H1 (cell line): ENCODE data around the gene HACL1. TPM values are rescaled to one million over a fixed set of nuclear protein-coding genes. Genes with fewer than 3 reads are reported as not detected.

Source experiments
- CTCF ChIA-PET: fragments of 300-600 bp; sonication (Branson Sonifier 250); formaldehyde crosslinking; loops from one replicate; lab custom pipeline; 2021; ENCODE audit not compliant: partially characterized antibody; lab: Charles Lee
- POLR2A ChIA-PET: fragments of 300-600 bp; sonication (Branson Sonifier 250); formaldehyde crosslinking; loops from one replicate; lab custom pipeline; 2021; ENCODE audit warnings: inconsistent platforms; ENCODE audit not compliant: partially characterized antibody; lab: Charles Lee
- DNase-seq, 2 experiments: peaks; one replicate each; pipeline versions ENCODE4 v3.0.0 to v3.0.0-alpha.2; 2010 to 2022; ENCODE audit warnings: low spot score in 2 of 2, low read depth in 1 of 2, mixed read lengths in 1 of 2
- FAIRE-seq: peaks from 2 replicates; lab custom pipeline; 2011; peaks lifted over from hg19 to GRCh38; lab: Jason Lieb, UNC
- H2AFZ ChIP-seq: 2 replicates; pipeline ENCODE4 v1.8.1; 2012; ENCODE audit warnings: low read length, inconsistent platforms
- H2AK5ac ChIP-seq: 2 replicates; pipeline ENCODE4 v1.6.1; 2013; ENCODE audit warnings: low read depth, low read length
- H2BK120ac ChIP-seq: replicated peaks from 2 replicates; pipeline ENCODE3; 2013; ENCODE audit warnings: low read depth, low read length, inconsistent platforms
- H2BK12ac ChIP-seq: 2 replicates; pipeline ENCODE4 v1.6.1; 2013; ENCODE audit warnings: low read depth, low read length
- H2BK15ac ChIP-seq: 2 replicates; pipeline ENCODE4 v1.6.1; 2013; ENCODE audit warnings: low read length
- H2BK20ac ChIP-seq: 2 replicates; pipeline ENCODE4 v1.6.1; 2013; ENCODE audit warnings: low read length
- H2BK5ac ChIP-seq: 2 replicates; pipeline ENCODE4 v1.6.1; 2013; ENCODE audit warnings: low read depth, low read length
- H3K14ac ChIP-seq: 2 replicates; pipeline ENCODE4 v1.6.1; 2013; ENCODE audit warnings: inconsistent platforms; ENCODE audit not compliant: insufficient read length
- H3K18ac ChIP-seq: 2 replicates; pipeline ENCODE4 v1.6.1; 2013; ENCODE audit warnings: low read length; ENCODE audit errors: extremely low read depth
- H3K23ac ChIP-seq: 2 replicates; pipeline ENCODE4 v1.6.1; 2013; ENCODE audit warnings: inconsistent platforms; ENCODE audit not compliant: insufficient read length
- H3K23me2 ChIP-seq: 2 replicates; pipeline ENCODE4 v1.6.1; 2013; ENCODE audit warnings: low read depth, low read length
- H3K27ac ChIP-seq: 2 replicates; pipeline ENCODE4 v1.6.1; 2011; ENCODE audit warnings: low read depth, low read length, inconsistent platforms
- H3K27me3 ChIP-seq, 4 experiments: replicated peaks in 1 of 4; 1 replicate in 1 of 4; 2 replicates in 3 of 4; pipeline versions ENCODE4 v1.6.1 to v1.8.1; 2011 to 2013; ENCODE audit warnings: low read length in 3 of 4, mild to moderate bottlenecking in 3 of 4, inconsistent platforms in 2 of 4, mixed read lengths in 2 of 4, moderate library complexity in 1 of 4; ENCODE audit not compliant: control insufficient read depth in 3 of 4, insufficient read depth in 3 of 4; ENCODE audit errors: extremely low read depth in 1 of 4
- H3K36me3 ChIP-seq, 4 experiments: 2 replicates each; pipeline versions ENCODE4 v1.6.1 to v1.8.1; 2011 to 2013; ENCODE audit warnings: mild to moderate bottlenecking in 4 of 4, low read length in 3 of 4, moderate library complexity in 2 of 4, control low read depth in 1 of 4, inconsistent platforms in 1 of 4; ENCODE audit not compliant: insufficient read depth in 4 of 4, control insufficient read depth in 2 of 4
- H3K4ac ChIP-seq: replicated peaks from 2 replicates; pipeline ENCODE3; 2013; ENCODE audit warnings: low read length, low read depth, mixed read lengths, inconsistent platforms; ENCODE audit not compliant: insufficient read length
- H3K4me1 ChIP-seq, 4 experiments: replicated peaks in 1 of 4; 1 replicate in 1 of 4; 2 replicates in 3 of 4; pipeline versions ENCODE4 v1.6.1 to v1.8.1; 2011 to 2013; ENCODE audit warnings: low read length in 3 of 4, inconsistent platforms in 2 of 4, mixed read lengths in 1 of 4; ENCODE audit not compliant: insufficient read depth in 4 of 4, control insufficient read depth in 3 of 4
- H3K4me2 ChIP-seq, 2 experiments: 2 replicates each; pipeline versions ENCODE4 v1.6.1 to v1.8.1; 2011 to 2013; ENCODE audit warnings: low read depth in 2 of 2, low read length in 2 of 2, control low read depth in 1 of 2, inconsistent platforms in 1 of 2, mild to moderate bottlenecking in 1 of 2; ENCODE audit not compliant: insufficient read depth in 1 of 2
- H3K4me3 ChIP-seq, 4 experiments: fragments of 200-600, 300-600 bp in 1 of 4; sonication (generic), shearing (Covaris generic), sonication (Bioruptor Twin) in 1 of 4; 2 replicates each; pipeline versions ENCODE4 v1.5.1 to v1.8.1; 2011 to 2016; ENCODE audit warnings: low read length in 4 of 4, low read depth in 3 of 4, control low read depth in 2 of 4, inconsistent platforms in 2 of 4, mild to moderate bottlenecking in 2 of 4, mixed read lengths in 1 of 4, moderate library complexity in 1 of 4; ENCODE audit not compliant: insufficient read depth in 2 of 4; ENCODE audit errors: extremely low read depth in 1 of 4
- H3K56ac ChIP-seq: replicated peaks from 2 replicates; pipeline ENCODE3; 2013; ENCODE audit warnings: low read depth, mild to moderate bottlenecking, mixed read lengths, low read length, inconsistent platforms; ENCODE audit not compliant: insufficient read length
- H3K79me1 ChIP-seq: 2 replicates; pipeline ENCODE4 v1.6.1; 2013; ENCODE audit warnings: low read depth, low read length, control low read depth
- H3K79me2 ChIP-seq, 2 experiments: 2 replicates each; pipeline versions ENCODE4 v1.6.1 to v1.8.1; 2012 to 2013; ENCODE audit warnings: low read length in 2 of 2, mild to moderate bottlenecking in 2 of 2, inconsistent platforms in 1 of 2; ENCODE audit not compliant: insufficient read depth in 2 of 2, control insufficient read depth in 1 of 2
- H3K9ac ChIP-seq, 4 experiments: replicated peaks in 1 of 4; 1 replicate in 1 of 4; 2 replicates in 3 of 4; pipeline versions ENCODE4 v1.6.1 to v1.8.1; 2011 to 2013; ENCODE audit warnings: low read depth in 3 of 4, low read length in 3 of 4, control low read depth in 2 of 4, mild to moderate bottlenecking in 2 of 4, moderate library complexity in 2 of 4, inconsistent platforms in 1 of 4; ENCODE audit errors: extremely low read depth in 1 of 4
- H3K9me3 ChIP-seq, 2 experiments: 2 replicates each; pipeline versions ENCODE4 v1.6.1 to v1.8.1; 2012 to 2013; ENCODE audit warnings: mild to moderate bottlenecking in 2 of 2, moderate library complexity in 2 of 2, control low read depth in 1 of 2, inconsistent platforms in 1 of 2, low read depth in 1 of 2, low read length in 1 of 2, mixed read lengths in 1 of 2; ENCODE audit not compliant: insufficient read depth in 2 of 2
- H4K20me1 ChIP-seq, 2 experiments: replicated peaks in 1 of 2; 2 replicates each; pipeline versions ENCODE3 to v1.8.1; 2011 to 2013; ENCODE audit warnings: inconsistent platforms in 2 of 2, low read length in 2 of 2, mild to moderate bottlenecking in 1 of 2; ENCODE audit not compliant: insufficient read depth in 2 of 2, control insufficient read depth in 1 of 2
- H4K5ac ChIP-seq: 2 replicates; pipeline ENCODE4 v1.6.1; 2013; ENCODE audit warnings: low read length, low read depth, mixed read lengths, inconsistent platforms; ENCODE audit not compliant: insufficient read length
- H4K8ac ChIP-seq: 2 replicates; pipeline ENCODE4 v1.8.0; 2013; ENCODE audit warnings: mild to moderate bottlenecking, moderate library complexity, low read length, inconsistent platforms; ENCODE audit not compliant: insufficient read depth; ENCODE audit errors: extremely low read depth
- H4K91ac ChIP-seq: replicated peaks from 2 replicates; pipeline ENCODE3; 2013; ENCODE audit warnings: low read length, mixed read lengths, inconsistent platforms; ENCODE audit not compliant: insufficient read length
- BCL11A ChIP-seq, 2 experiments: IDR thresholded peaks; one replicate each; pipeline ENCODE4 v1.6.1; 2011; ENCODE audit warnings: low read depth in 2 of 2, low read length in 2 of 2, mild to moderate bottlenecking in 2 of 2
- BRCA1 ChIP-seq: IDR thresholded peaks from 2 replicates; pipeline ENCODE4 v1.6.1; 2012; ENCODE audit warnings: low read depth, low read length, improper control_type of control experiment
- CTBP2 ChIP-seq: IDR thresholded peaks from 2 replicates; pipeline ENCODE4 v1.7.0; 2011; ENCODE audit warnings: borderline replicate concordance, mild to moderate bottlenecking, moderate library complexity, mixed read lengths, low read length; ENCODE audit not compliant: insufficient read depth, insufficient read length
- NRF1 ChIP-seq: IDR thresholded peaks from 2 replicates; pipeline ENCODE4 v1.6.1; 2011; ENCODE audit warnings: mild to moderate bottlenecking, low read depth, low read length, improper control_type of control experiment
- RBBP5 ChIP-seq: IDR thresholded peaks from 2 replicates; pipeline ENCODE4 v1.7.1; 2012; ENCODE audit warnings: low read depth, mild to moderate bottlenecking, inconsistent platforms, low read length, moderate library complexity, borderline replicate concordance
- RFX5 ChIP-seq: IDR thresholded peaks from 2 replicates; pipeline ENCODE4 v1.6.1; 2011; ENCODE audit warnings: low read depth, low read length, improper control_type of control experiment, borderline replicate concordance
- RNF2 ChIP-seq: fragments of 200-900, 300-1000 bp; sonication (generic); IDR thresholded peaks from 2 replicates; pipeline ENCODE4 v1.7.1; 2016; ENCODE audit warnings: borderline replicate concordance, low read depth, mild to moderate bottlenecking, antibody characterized with exemption, low read length; ENCODE audit not compliant: poor library complexity, severe bottlenecking; ENCODE audit errors: missing control alignments
- WGBS, 2 experiments: shearing (Covaris generic) in 1 of 2; methylation state at CpG; one replicate each; pipeline versions ENCODE4 v1.1.6 to v1.1.7; 2013 to 2015; ENCODE audit warnings: low lambda C conversion rate in 2 of 2, mixed read lengths in 2 of 2, inconsistent platforms in 1 of 2, low coverage in 1 of 2, missing lambda C conversion rate in 1 of 2; ENCODE audit not compliant: insufficient replicate concordance in 2 of 2, insufficient coverage in 1 of 2, insufficient read length in 1 of 2; ENCODE audit errors: extremely low coverage in 1 of 2, missing lambda C conversion rate in 1 of 2; 5-methylcytosine and 5-hydroxymethylcytosine counted together
- polyA plus RNA-seq, 7 experiments: library from polyadenylated mRNA; depleted of rRNA in 3 of 7; stranded (reverse) in 5 of 7; unstranded in 2 of 7; fragments of >200 nt in 5 of 7; fragments of 200-250 nt in 2 of 7; gene quantifications; 1 replicate in 5 of 7; 2 replicates in 1 of 7; 4 replicates in 1 of 7; pipeline versions ENCODE4 v1.2.1 to v1.2.3, GENCODE V29; 2011 to 2013; ENCODE audit warnings: missing spikeins in 2 of 7, mixed read lengths in 2 of 7
- total RNA-seq: library from RNA; stranded (reverse); fragmentation: NEBNext Ultra II Directional; extraction: Animal tissue kit (Norgen Biotek cat#: 25700); gene quantifications from 2 replicates; pipeline ENCODE4 v1.2.1, GENCODE V29; 2021

Gene HACL1
- total and polyA plus RNA-seq, 2 of the 8 experiments (the other 6 are each of a cell fraction or from before 2014, with no cell fraction given) = 38.2 to 46.0 TPM

DNA sequence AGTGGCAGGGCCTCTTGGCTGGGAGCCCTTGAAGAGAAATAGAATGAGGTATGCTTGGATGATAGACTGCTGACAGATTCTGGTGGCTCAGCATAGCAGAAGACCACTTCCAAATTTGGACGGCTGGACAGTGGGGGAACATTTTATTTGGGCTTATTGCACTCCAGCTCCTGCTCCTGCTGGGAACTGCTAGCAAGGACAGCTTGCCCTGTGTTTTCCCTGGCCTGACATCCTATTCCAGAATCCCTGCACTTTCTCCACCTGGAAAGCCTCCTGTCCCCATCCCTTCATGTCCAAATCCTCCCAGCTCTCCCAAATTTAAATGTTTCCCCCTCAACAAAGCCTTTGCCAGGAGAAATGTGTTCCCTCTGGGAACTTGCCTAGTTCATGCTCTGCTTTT is 70.0 kb downstream of the HACL1 start:
- H3K4me2 ChIP-seq = no peak overlapping the region
- DNase-seq (no peak), FAIRE-seq (no peak)
- TF ChIP-seq RNF2 (no peak), BCL11A (IDR thresholded peaks at IDR 0.05; ENCODE audit: low read depth in 2 of 2, low read length in 2 of 2) (no peak), BRCA1 (no peak), RFX5 (no peak), NRF1 (no peak), CTBP2 (no peak), RBBP5 (no peak)
- no peaks in the 10 kb centered on the region for H3K4me1 ChIP-seq
- WGBS, 2 experiments = 100% methylated on average over 1 of the region's 1 CpG; no CpG with 5 or more reads in 1 of the 2 experiments
- H3K27ac ChIP-seq = no peak overlapping the region
- no peak overlapping the region for H2AK5ac ChIP-seq
- no peak overlapping the region for H4K91ac ChIP-seq
- H3K79me2 ChIP-seq = no peaks in the 10 kb centered on the region
- H3K56ac ChIP-seq = no peak overlapping the region
- H3K4me3 ChIP-seq = no peak overlapping the region
- H3K23me2 ChIP-seq = no peaks in the 10 kb centered on the region
- H3K79me1 ChIP-seq = no peaks in the 10 kb centered on the region
- no peak overlapping the region for H4K8ac ChIP-seq
- H3K18ac ChIP-seq = no peak overlapping the region
- ChIA-PET POLR2A (interaction anchor here (0.8 to 0.9 kb wide), 2 partner anchors 11 to 18 kb away, joined by 3 read pairs; no protein-coding TSS in a partner anchor), CTCF (interaction anchor here (0.9 to 1.7 kb wide), 5 partner anchors 10 to 78 kb away, joined by 3 to 6 read pairs (median 4); partner anchors contain the start of gene COLQ)
- H3K36me3 ChIP-seq = no peaks in the 10 kb centered on the region
- no peak overlapping the region for H2BK12ac ChIP-seq
- no peak overlapping the region for H3K9ac ChIP-seq
- H2BK5ac ChIP-seq = no peak overlapping the region
- H3K4ac ChIP-seq = no peak overlapping the region
- H2BK20ac ChIP-seq = no peak overlapping the region
- no peaks in the 10 kb centered on the region for H3K27me3 ChIP-seq
- no peaks in the 10 kb centered on the region for H4K20me1 ChIP-seq
- H2BK120ac ChIP-seq = no peak overlapping the region
- H2BK15ac ChIP-seq = no peak overlapping the region
- no peak overlapping the region for H3K23ac ChIP-seq
- no peak overlapping the region for H2AFZ ChIP-seq
- no peaks in the 10 kb centered on the region for H3K9me3 ChIP-seq
- H3K14ac ChIP-seq = no peak overlapping the region
- no peak overlapping the region for H4K5ac ChIP-seq
